ENCODE data around the gene DNASE2. TPM values are rescaled to one million over a fixed set of nuclear protein-coding genes. Genes with fewer than 3 reads are reported as not detected.

Gene DNASE2
- total RNA-seq, 2 donors from 2014 or later, result 29.0 to 33.5 TPM

DNA sequence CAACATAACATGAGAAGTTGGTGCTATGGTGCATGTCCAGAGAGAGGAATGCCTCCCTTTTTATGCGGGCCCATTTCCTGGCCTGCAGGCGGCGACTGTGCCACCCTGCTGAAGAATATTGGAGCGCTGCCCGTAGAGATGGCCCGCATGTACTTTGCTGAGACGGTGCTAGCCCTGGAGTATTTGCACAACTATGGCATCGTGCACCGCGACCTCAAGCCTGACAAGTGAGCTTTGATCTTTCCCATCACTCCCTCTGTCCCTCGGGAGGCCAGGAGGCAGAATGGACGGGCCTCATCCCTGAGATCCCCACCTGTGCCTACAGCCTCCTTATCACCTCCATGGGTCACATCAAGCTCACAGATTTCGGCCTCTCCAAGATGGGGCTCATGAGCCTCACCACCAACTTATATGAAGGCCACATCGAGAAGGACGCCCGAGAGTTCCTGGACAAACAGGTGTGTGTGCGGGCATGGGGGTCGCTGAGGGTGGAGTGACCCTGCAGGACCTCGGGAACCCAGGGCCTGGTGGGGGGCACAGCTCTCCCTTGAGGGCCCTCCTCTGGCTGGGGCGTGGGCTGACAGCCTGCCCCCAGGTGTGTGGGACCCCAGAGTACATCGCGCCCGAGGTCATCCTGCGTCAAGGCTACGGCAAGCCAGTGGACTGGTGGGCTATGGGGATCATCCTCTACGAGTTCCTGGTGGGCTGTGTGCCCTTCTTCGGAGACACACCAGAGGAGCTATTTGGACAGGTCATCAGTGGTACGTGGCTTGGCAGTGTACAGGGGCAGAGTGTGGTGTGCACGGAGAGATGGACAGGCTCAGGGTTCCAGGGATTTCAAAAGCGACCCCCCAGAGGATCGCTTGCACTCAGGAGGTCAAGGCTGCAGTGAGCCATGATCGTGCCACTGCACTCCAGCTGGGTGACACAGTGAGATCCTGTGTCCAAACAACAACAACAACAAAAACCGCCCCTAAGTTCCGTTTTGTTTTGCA lies 16.2 kb downstream of the DNASE2 start:
- no peak overlapping the region for H3K9ac ChIP-seq (ENCODE audit: low read depth in 2 of 2, low read length in 2 of 2)

DNA sequence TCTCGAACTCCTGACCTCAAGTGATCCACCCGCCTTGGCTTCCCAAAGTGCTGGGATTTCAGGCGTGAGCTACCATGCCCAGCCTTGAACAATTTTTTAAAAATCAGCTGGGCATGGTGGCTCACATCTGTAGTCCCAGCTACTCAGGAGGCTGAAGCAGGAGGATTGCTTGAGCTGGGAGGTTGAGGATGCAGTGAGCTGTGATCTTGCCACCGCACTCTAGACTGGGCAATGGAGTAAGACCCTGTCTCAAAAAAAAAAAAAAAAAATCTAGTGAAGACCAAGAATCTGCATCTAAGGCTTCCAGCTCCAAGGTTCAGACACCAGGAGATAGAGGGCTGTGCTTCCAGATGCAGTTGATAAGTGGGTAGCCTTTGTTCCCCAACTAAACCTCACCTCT lies 17.1 kb downstream of the DNASE2 start:
- Histone ChIP-seq H3K4me1 (peaks cover 11% of the 10 kb centered on the region), H3K4me3 (no peak overlapping the region), H3K27me3 (no peaks in the 10 kb centered on the region), H3K9ac (ENCODE audit: low read depth in 2 of 2, low read length in 2 of 2) (no peak overlapping the region), H3K36me3 (no peaks in the 10 kb centered on the region), H3K27ac (no peak overlapping the region), H3K9me3 (no peaks in the 10 kb centered on the region)
- DNase-seq, result no peak
- intact Hi-C loops (cut with DNase I), result no loop called here
- TF ChIP-seq, protein P1, sequence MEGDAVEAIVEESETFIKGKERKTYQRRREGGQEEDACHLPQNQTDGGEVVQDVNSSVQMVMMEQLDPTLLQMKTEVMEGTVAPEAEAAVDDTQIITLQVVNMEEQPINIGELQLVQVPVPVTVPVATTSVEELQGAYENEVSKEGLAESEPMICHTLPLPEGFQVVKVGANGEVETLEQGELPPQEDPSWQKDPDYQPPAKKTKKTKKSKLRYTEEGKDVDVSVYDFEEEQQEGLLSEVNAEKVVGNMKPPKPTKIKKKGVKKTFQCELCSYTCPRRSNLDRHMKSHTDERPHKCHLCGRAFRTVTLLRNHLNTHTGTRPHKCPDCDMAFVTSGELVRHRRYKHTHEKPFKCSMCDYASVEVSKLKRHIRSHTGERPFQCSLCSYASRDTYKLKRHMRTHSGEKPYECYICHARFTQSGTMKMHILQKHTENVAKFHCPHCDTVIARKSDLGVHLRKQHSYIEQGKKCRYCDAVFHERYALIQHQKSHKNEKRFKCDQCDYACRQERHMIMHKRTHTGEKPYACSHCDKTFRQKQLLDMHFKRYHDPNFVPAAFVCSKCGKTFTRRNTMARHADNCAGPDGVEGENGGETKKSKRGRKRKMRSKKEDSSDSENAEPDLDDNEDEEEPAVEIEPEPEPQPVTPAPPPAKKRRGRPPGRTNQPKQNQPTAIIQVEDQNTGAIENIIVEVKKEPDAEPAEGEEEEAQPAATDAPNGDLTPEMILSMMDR (IDR thresholded peaks at IDR 0.05), result no peak

More for the DNA sequence above, 16.2 kb downstream of the DNASE2 start:
- peaks cover 11% of the 10 kb centered on the region for H3K4me1 ChIP-seq
- H3K36me3 ChIP-seq, result no peaks in the 10 kb centered on the region
- no peaks in the 10 kb centered on the region for H3K9me3 ChIP-seq
- intact Hi-C loops (cut with DNase I), result no loop called here
- H3K4me3 ChIP-seq, result no peak overlapping the region
- H3K27ac ChIP-seq, result no peak overlapping the region
- TF ChIP-seq, protein P1 (IDR thresholded peaks at IDR 0.05), result no peak
- H3K27me3 ChIP-seq, result no peaks in the 10 kb centered on the region
- no peak for DNase-seq

DNA sequence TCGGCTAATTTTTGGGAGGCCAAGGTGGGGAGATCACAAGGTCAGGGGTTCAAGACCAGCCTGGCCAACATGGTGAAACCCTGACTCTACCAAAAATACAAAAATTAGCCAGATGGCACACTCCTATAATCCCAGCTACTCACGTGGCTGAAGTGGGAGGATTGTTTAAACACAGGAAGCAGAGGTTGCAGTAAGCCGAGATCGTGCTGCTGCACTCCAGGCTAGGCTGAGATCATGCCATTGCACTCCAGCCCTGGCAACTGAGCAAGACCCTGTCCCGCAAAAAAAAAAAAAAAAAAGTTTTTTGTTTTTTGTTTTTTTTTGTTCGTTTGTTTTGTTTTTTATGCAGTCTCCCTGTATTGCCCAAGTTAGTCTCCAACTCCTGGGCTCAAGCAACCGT lies 21.7 kb downstream of the DNASE2 start:
- Histone ChIP-seq H3K9ac (ENCODE audit: low read depth in 2 of 2, low read length in 2 of 2) (no peak overlapping the region), H3K27ac (no peak overlapping the region)
- intact Hi-C loops (cut with DNase I), result no loop called here

DNA sequence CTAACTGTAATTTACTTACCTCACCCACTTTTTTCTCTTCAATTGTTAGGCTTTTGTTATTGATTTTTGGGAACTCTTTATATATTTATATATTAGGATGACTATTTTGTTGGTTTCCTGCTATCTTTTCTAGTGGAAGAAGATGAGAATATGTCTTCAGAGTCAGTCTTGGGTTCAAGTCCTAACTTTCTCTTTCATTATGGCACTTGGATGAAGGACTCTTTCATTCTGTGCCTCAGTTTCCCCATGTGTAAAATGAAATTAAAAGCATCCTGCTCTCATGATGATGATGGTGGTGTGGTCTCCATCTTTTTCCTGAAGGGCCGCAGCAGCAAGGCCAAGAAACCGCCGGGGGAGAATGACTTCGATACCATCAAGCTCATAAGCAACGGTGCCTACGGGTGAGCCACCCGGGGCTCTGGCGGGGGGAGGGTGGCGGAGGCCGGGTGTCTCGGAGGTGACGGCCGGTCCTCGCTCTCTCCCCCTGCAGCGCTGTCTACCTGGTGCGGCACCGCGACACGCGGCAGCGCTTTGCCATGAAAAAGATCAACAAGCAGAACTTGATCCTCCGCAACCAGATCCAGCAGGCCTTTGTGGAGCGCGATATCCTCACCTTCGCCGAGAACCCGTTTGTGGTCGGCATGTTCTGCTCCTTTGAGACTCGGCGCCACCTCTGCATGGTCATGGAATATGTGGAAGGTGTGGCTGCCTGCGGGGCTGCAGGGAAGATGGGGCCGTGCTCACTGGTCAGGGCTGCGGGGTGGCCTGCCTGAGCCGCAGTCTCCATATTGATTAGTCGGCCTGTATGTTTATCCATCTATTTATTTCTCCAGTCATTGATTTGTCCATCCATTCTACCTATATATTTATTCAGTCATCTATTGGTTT lies 23.0 kb downstream of the DNASE2 start:
- no peaks in the 10 kb centered on the region for H3K4me1 ChIP-seq
- H3K9me3 ChIP-seq, result no peaks in the 10 kb centered on the region
- H3K27ac ChIP-seq, result no peak overlapping the region
- DNase-seq, result no peak
- H3K9ac ChIP-seq (ENCODE audit: low read depth in 2 of 2, low read length in 2 of 2), result no peak overlapping the region
- no peaks in the 10 kb centered on the region for H3K36me3 ChIP-seq
- H3K27me3 ChIP-seq, result no peaks in the 10 kb centered on the region
- TF ChIP-seq, protein P1 (IDR thresholded peaks at IDR 0.05), result no peak
- intact Hi-C loops (cut with DNase I), result no loop called here
- no peak overlapping the region for H3K4me3 ChIP-seq

More for the DNA sequence above, 21.7 kb downstream of the DNASE2 start:
- no peak for DNase-seq
- H3K4me1 ChIP-seq, result no peaks in the 10 kb centered on the region
- TF ChIP-seq, protein P1 (IDR thresholded peaks at IDR 0.05), result no peak
- H3K4me3 ChIP-seq, result no peak overlapping the region
- H3K36me3 ChIP-seq, result no peaks in the 10 kb centered on the region
- H3K27me3 ChIP-seq, result no peaks in the 10 kb centered on the region
- no peaks in the 10 kb centered on the region for H3K9me3 ChIP-seq

DNA sequence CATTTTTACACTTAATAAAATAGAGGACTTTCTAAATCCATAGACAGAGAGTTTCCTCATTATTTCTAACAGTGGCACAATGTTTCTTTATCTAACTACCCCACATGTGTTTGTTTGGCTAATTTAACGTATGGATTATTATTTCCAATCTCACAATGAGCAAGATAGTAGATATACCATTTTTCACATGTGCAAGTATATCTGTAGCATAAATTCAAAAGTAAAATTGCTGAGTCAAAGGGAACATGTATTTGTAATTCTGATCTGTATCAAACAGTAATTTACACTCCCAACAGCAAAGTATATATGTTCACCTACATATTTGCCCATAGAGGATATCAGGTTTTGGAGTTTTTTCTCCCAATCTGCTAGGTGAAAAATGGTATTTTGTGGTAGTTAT lies 24.6 kb downstream of the DNASE2 start:
- TF ChIP-seq, protein P1 (IDR thresholded peaks at IDR 0.05), result no peak
- Histone ChIP-seq H3K4me3 (no peak overlapping the region), H3K27me3 (no peaks in the 10 kb centered on the region), H3K36me3 (no peaks in the 10 kb centered on the region), H3K9me3 (no peaks in the 10 kb centered on the region), H3K9ac (ENCODE audit: low read depth in 2 of 2, low read length in 2 of 2) (no peak overlapping the region), H3K4me1 (no peaks in the 10 kb centered on the region), H3K27ac (no peak overlapping the region)
- DNase-seq, result no peak
- intact Hi-C loops (cut with DNase I), result no loop called here
